A549 (cell line): ENCODE data around the gene AKAP5. TPM values are rescaled to one million over a fixed set of nuclear protein-coding genes. Genes with fewer than 3 reads are reported as not detected.

ENCODE experiments used
- ATAC-seq, 2 experiments: fragments of 200-7000 bp in 1 of 2; fragments of >200 bp in 1 of 2; cut with Nextera tagmentation in 1 of 2; cut with Tn5 transposase in 1 of 2; 3 replicates each; pipeline versions ENCODE4 v1.8.0 to v1.9.1; 2018 to 2020; ENCODE audit warnings: mild to moderate bottlenecking in 1 of 2, moderate library complexity in 1 of 2
- CTCF ChIA-PET: fragments of 300-600 bp; sonication (Branson Sonifier 250); formaldehyde crosslinking; extraction: SDS; loops from one replicate; lab custom pipeline; 2021; ENCODE audit warnings: antibody characterized with exemption, inconsistent platforms; lab: Yijun Ruan, JAX
- POLR2A ChIA-PET: fragments of 350-600 bp; formaldehyde crosslinking; extraction: SDS; loops from one replicate; lab custom pipeline; 2021; ENCODE audit warnings: antibody characterized with exemption, inconsistent platforms; lab: Yijun Ruan, JAX
- DNase-seq, 2 experiments: peaks; one replicate each; pipeline versions ENCODE4 v3.0.0 to v3.0.0-alpha.2; 2011 to 2016; ENCODE audit warnings: low read depth in 1 of 2, low spot score in 1 of 2
- FAIRE-seq: peaks from 2 replicates; lab custom pipeline; 2011; peaks lifted over from hg19 to GRCh38; lab: Jason Lieb, UNC
- H3K27ac ChIP-seq, 2 experiments: fragments of >200 bp; sonication (Bioruptor Twin); formaldehyde crosslinking; 3 replicates each; pipeline ENCODE4 v1.5.1; 2016 to 2017
- H3K4me1 ChIP-seq: fragments of >200 bp; sonication (Bioruptor Twin); formaldehyde crosslinking; 3 replicates; pipeline ENCODE4 v1.6.1; 2016
- H3K4me2 ChIP-seq: fragments of >200 bp; sonication (Bioruptor Twin); formaldehyde crosslinking; 3 replicates; pipeline ENCODE4 v1.6.1; 2016
- H3K4me3 ChIP-seq: fragments of >200 bp; sonication (Bioruptor Twin); formaldehyde crosslinking; 3 replicates; pipeline ENCODE4 v1.5.1; 2016
- H3K9me3 ChIP-seq: fragments of >200 bp; sonication (Bioruptor Twin); formaldehyde crosslinking; 3 replicates; pipeline ENCODE4 v1.6.1; 2016
- CBX2 ChIP-seq: fragments of 200-600 bp; sonication (generic); IDR thresholded peaks from 2 replicates; pipeline ENCODE4 v1.6.1; 2016; ENCODE audit warnings: low read depth, mild to moderate bottlenecking, borderline replicate concordance
- CHD2 ChIP-seq: fragments of 150-350 bp; IDR thresholded peaks from 2 replicates; pipeline ENCODE4 v1.6.1; 2014; ENCODE audit warnings: low read length; ENCODE audit not compliant: partially characterized antibody
- CHD4 ChIP-seq: fragments of 200-600 bp; sonication (generic); IDR thresholded peaks from 2 replicates; pipeline ENCODE4 v1.6.1; 2016; ENCODE audit warnings: antibody characterized with exemption, mild to moderate bottlenecking, borderline replicate concordance
- EHF ChIP-seq: fragments of 250-450 bp; sonication (Bioruptor Pico); IDR thresholded peaks from 2 replicates; pipeline ENCODE4 v1.5.0; 2020; ENCODE audit warnings: mild to moderate bottlenecking
- EP300 ChIP-seq, 2 experiments: fragments of >200 bp; sonication (Bioruptor Twin); formaldehyde crosslinking; IDR thresholded peaks; 2 replicates in 1 of 2; 3 replicates in 1 of 2; pipeline ENCODE4 v1.6.1; 2016 to 2017
- ESRRA ChIP-seq: fragments of 150-350 bp; IDR thresholded peaks from 2 replicates; pipeline ENCODE4 v1.6.1; 2014; ENCODE audit warnings: mild to moderate bottlenecking, low read length, borderline replicate concordance
- FOSL2 ChIP-seq, 2 experiments: fragments of 450-650 bp in 1 of 2; fragments of >200 bp in 1 of 2; sonication (Bioruptor Twin) in 1 of 2; formaldehyde crosslinking; IDR thresholded peaks; 2 replicates each; pipeline versions ENCODE4 v1.5.0 to v1.6.1; 2016 to 2020; ENCODE audit warnings: mild to moderate bottlenecking in 1 of 2, moderate library complexity in 1 of 2
- FOXS1 ChIP-seq: fragments of 250-450 bp; sonication (Bioruptor Pico); IDR thresholded peaks from 2 replicates; pipeline ENCODE4 v1.5.0; 2020; ENCODE audit warnings: mild to moderate bottlenecking, moderate library complexity
- HDAC2 ChIP-seq: fragments of 200-600 bp; sonication (generic); IDR thresholded peaks from 2 replicates; pipeline ENCODE4 v1.6.1; 2016
- HOXB13 ChIP-seq: fragments of 250-450 bp; sonication (Bioruptor Pico); IDR thresholded peaks from 2 replicates; pipeline ENCODE4 v1.5.0; 2020; ENCODE audit warnings: low read depth, mild to moderate bottlenecking, moderate library complexity
- JUNB ChIP-seq: fragments of >200 bp; sonication (Bioruptor Twin); formaldehyde crosslinking; IDR thresholded peaks from 2 replicates; pipeline ENCODE4 v1.6.1; 2016
- KDM1A ChIP-seq: fragments of 200-600 bp; sonication (generic); IDR thresholded peaks from 2 replicates; pipeline ENCODE4 v1.6.1; 2016; ENCODE audit warnings: low read depth, mild to moderate bottlenecking
- KDM5A ChIP-seq: fragments of 200-600 bp; sonication (generic); IDR thresholded peaks from 2 replicates; pipeline ENCODE4 v1.6.1; 2016; ENCODE audit warnings: antibody characterized with exemption, mild to moderate bottlenecking
- MAFK ChIP-seq: fragments of 450-650 bp; IDR thresholded peaks from 2 replicates; pipeline ENCODE4 v1.6.1; 2014; ENCODE audit not compliant: partially characterized antibody
- MYC ChIP-seq: IDR thresholded peaks from 2 replicates; pipeline ENCODE4 v1.6.1; 2012; ENCODE audit warnings: mild to moderate bottlenecking, inconsistent platforms, low read length, improper control_type of control experiment, borderline replicate concordance
- NFE2L2 ChIP-seq: fragments of 150-350 bp; conservative IDR thresholded peaks from 2 replicates; pipeline ENCODE4 v1.6.1; 2014; ENCODE audit warnings: low read length
- PHF8 ChIP-seq: fragments of 200-600 bp; sonication (generic); IDR thresholded peaks from 2 replicates; pipeline ENCODE4 v1.6.1; 2016; ENCODE audit warnings: low read depth, mild to moderate bottlenecking, antibody characterized with exemption, moderate library complexity, borderline replicate concordance
- POLR2A ChIP-seq: IDR thresholded peaks from 2 replicates; pipeline ENCODE4 v1.6.1; 2012; ENCODE audit warnings: mild to moderate bottlenecking, low read length
- RAD21 ChIP-seq, 2 experiments: fragments of >200 bp in 1 of 2; sonication (Bioruptor Twin) in 1 of 2; formaldehyde crosslinking in 1 of 2; IDR thresholded peaks in 1 of 2; conservative IDR thresholded peaks in 1 of 2; 2 replicates in 1 of 2; 3 replicates in 1 of 2; pipeline ENCODE4 v1.6.1; 2012 to 2018; ENCODE audit warnings: inconsistent platforms in 1 of 2
- RCOR1 ChIP-seq: fragments of 150-350 bp; IDR thresholded peaks from 2 replicates; pipeline ENCODE4 v1.6.1; 2014; ENCODE audit warnings: antibody characterized with exemption, low read length, low read depth
- RFX5 ChIP-seq: fragments of 450-650 bp; IDR thresholded peaks from 2 replicates; pipeline ENCODE4 v1.7.1; 2014; ENCODE audit warnings: antibody characterized with exemption, mild to moderate bottlenecking, moderate library complexity
- RNF2 ChIP-seq: fragments of 200-600 bp; sonication (generic); IDR thresholded peaks from 2 replicates; pipeline ENCODE4 v1.6.1; 2016; ENCODE audit warnings: low read depth, mild to moderate bottlenecking, antibody characterized with exemption, moderate library complexity, borderline replicate concordance
- TP53 ChIP-seq: fragments of 250-450 bp; sonication (Bioruptor Pico); IDR thresholded peaks from 2 replicates; pipeline ENCODE4 v1.5.0; 2021; ENCODE audit warnings: mild to moderate bottlenecking, moderate library complexity
- ZC3H11A ChIP-seq: fragments of 450-650 bp; IDR thresholded peaks from 2 replicates; pipeline ENCODE4 v1.6.1; 2014; ENCODE audit warnings: antibody characterized with exemption, mild to moderate bottlenecking
- ZNF302 ChIP-seq: fragments of 250-450 bp; sonication (Bioruptor Pico); IDR thresholded peaks from 2 replicates; pipeline ENCODE4 v1.9.0; 2021; ENCODE audit warnings: inconsistent platforms, mild to moderate bottlenecking, moderate library complexity
- WGBS: methylation state at CpG from one replicate; pipeline ENCODE4 v1.1.6; 2017; ENCODE audit errors: missing lambda C conversion rate; 5-methylcytosine and 5-hydroxymethylcytosine counted together
- polyA plus RNA-seq, 4 experiments: library from polyadenylated mRNA; depleted of rRNA in 3 of 4; stranded (reverse); fragments of >200 nt; fragmentation: RNase III in 1 of 4; extraction: RNeasy Plus Mini Kit Qiagen cat#74134 plus additional on column Dnase treatment in 1 of 4; gene quantifications; 2 replicates in 3 of 4; 3 replicates in 1 of 4; pipeline ENCODE4 v1.2.3, GENCODE V29; 2011 to 2017
- TF ChIP-seq, protein P1 (sequence below): IDR thresholded peaks from 2 replicates; pipeline ENCODE4 v1.6.1; 2012; ENCODE audit warnings: low read depth, borderline replicate concordance
- TF ChIP-seq, protein P2 (sequence below): fragments of 150-350 bp; IDR thresholded peaks from 2 replicates; pipeline ENCODE4 v1.6.1; 2014; ENCODE audit warnings: low read depth, mild to moderate bottlenecking, low read length
- TF ChIP-seq, protein P3 (sequence below): IDR thresholded peaks from 2 replicates; pipeline ENCODE4 v1.6.1; 2012
- TF ChIP-seq, protein P4 (sequence below): fragments of >200 bp; sonication (Bioruptor Twin); formaldehyde crosslinking; IDR thresholded peaks from 2 replicates; pipeline ENCODE4 v1.6.1; 2016
- TF ChIP-seq, protein P5 (sequence below): fragments of 250-450 bp; sonication (Bioruptor Pico); IDR thresholded peaks from 2 replicates; pipeline ENCODE4 v1.5.0; 2020; ENCODE audit warnings: low read depth, mild to moderate bottlenecking, moderate library complexity

Gene AKAP5
- polyA plus RNA-seq, 2 of the 4 experiments (the other 2 are of a cell fraction) = 0.84 to 1.9 TPM

DNA sequence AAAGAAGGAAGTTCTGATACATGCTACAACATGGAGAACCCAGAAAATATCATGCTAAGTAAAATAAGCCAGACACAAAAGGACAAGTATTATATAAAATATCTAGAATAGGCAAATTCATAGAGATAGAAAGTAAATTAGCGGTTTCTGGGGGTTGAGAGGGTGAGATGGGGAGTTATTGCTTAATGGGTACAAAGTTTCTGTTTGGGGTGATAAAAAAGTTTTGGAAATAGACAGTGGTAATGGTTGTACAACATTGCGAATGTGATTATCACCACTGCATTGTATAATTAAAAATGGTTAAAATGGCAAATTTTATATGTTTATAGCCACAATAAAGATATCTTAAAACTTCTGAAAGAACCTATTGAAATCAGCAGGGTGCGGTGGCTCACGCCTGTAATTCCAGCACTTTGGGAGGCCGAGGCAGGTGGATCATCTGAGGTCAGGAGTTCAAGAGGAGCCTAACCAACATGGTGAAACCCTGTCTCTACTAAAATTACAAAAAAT is 23.3 kb downstream of the AKAP5 start:
- CTCF ChIA-PET = interaction anchor here (0.8 to 3.3 kb wide), 4 partner anchors 8 to 59 kb away, joined by 3 to 11 read pairs (median 6); no protein-coding TSS in a partner anchor
- no peak overlapping the region for H3K4me3 ChIP-seq
- H3K4me1 ChIP-seq = no peaks in the 10 kb centered on the region
- POLR2A ChIA-PET = no interaction called here
- no peak overlapping the region for H3K4me2 ChIP-seq
- no peak for TF ChIP-seq RAD21 (conservative IDR thresholded peaks at IDR 0.05 in 1 of 2, IDR thresholded peaks at IDR 0.05 in 1 of 2)
- TF ChIP-seq RCOR1 = no peak
- TF ChIP-seq, protein P1, sequence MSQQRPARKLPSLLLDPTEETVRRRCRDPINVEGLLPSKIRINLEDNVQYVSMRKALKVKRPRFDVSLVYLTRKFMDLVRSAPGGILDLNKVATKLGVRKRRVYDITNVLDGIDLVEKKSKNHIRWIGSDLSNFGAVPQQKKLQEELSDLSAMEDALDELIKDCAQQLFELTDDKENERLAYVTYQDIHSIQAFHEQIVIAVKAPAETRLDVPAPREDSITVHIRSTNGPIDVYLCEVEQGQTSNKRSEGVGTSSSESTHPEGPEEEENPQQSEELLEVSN = no peak
- no peak for TF ChIP-seq ESRRA
- TF ChIP-seq, protein P2, sequence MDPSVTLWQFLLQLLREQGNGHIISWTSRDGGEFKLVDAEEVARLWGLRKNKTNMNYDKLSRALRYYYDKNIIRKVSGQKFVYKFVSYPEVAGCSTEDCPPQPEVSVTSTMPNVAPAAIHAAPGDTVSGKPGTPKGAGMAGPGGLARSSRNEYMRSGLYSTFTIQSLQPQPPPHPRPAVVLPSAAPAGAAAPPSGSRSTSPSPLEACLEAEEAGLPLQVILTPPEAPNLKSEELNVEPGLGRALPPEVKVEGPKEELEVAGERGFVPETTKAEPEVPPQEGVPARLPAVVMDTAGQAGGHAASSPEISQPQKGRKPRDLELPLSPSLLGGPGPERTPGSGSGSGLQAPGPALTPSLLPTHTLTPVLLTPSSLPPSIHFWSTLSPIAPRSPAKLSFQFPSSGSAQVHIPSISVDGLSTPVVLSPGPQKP = no peak
- TF ChIP-seq CHD2 = no peak
- TF ChIP-seq JUNB = no peak
- TF ChIP-seq, protein P3, sequence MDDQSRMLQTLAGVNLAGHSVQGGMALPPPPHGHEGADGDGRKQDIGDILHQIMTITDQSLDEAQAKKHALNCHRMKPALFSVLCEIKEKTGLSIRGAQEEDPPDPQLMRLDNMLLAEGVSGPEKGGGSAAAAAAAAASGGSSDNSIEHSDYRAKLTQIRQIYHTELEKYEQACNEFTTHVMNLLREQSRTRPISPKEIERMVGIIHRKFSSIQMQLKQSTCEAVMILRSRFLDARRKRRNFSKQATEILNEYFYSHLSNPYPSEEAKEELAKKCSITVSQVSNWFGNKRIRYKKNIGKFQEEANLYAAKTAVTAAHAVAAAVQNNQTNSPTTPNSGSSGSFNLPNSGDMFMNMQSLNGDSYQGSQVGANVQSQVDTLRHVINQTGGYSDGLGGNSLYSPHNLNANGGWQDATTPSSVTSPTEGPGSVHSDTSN = no peak
- no peak for TF ChIP-seq ZNF302 (CRISPR knock-in tag)
- TF ChIP-seq FOSL2 (IDR thresholded peaks at IDR 0.05) = no peak
- TF ChIP-seq FOSL2 (CRISPR knock-in tag; IDR thresholded peaks at IDR 0.05) = no peak
- no peak for TF ChIP-seq POLR2A
- TF ChIP-seq, protein P4, sequence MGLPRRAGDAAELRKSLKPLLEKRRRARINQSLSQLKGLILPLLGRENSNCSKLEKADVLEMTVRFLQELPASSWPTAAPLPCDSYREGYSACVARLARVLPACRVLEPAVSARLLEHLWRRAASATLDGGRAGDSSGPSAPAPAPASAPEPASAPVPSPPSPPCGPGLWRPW = no peak
- no peak for TF ChIP-seq CBX2
- no peak for TF ChIP-seq HOXB13 (CRISPR knock-in tag)
- TF ChIP-seq KDM5A = no peak
- no peak for TF ChIP-seq RFX5
- no peak for TF ChIP-seq ZC3H11A
- no peak for TF ChIP-seq KDM1A
- WGBS = 97% methylated on average over 5 of the region's 5 CpGs
- no peak for ATAC-seq
- H3K27ac ChIP-seq = no peak overlapping the region
- no peak for DNase-seq
- H3K9me3 ChIP-seq = no peaks in the 10 kb centered on the region
- no peak for FAIRE-seq

DNA sequence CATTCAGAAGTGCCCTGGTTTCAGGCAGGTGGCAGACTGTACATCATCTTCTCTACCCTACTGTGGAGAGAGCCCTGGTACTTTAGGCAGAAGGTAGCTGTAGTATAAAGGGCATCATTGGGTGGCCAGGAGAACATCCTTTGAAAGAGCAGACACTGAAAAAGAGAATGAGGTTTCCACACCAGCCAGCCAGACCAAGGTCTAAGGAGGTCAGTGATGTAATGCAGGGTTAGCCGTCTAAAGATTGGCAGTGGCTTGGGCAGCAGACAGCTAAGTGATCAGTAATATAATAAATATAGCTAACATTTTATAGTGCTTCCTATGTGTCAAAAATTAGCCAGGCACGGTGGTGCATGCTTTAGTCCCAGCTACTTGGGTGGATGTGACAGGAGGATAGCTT is 26.3 kb downstream of the AKAP5 start:
- Histone ChIP-seq H3K27ac (no peak overlapping the region), H3K4me3 (no peak overlapping the region), H3K4me2 (no peak overlapping the region), H3K9me3 (no peaks in the 10 kb centered on the region), H3K4me1 (no peaks in the 10 kb centered on the region)
- FAIRE-seq (no peak), ATAC-seq (no peak), DNase-seq (no peak)
- TF ChIP-seq EP300 (IDR thresholded peaks at IDR 0.05) (no peak), ESRRA (no peak), PHF8 (no peak), KDM5A (no peak), CBX2 (no peak), TP53 (CRISPR knock-in tag) (no peak), EHF (no peak), RNF2 (no peak), POLR2A (no peak), NFE2L2 (no peak), MAFK (no peak), MYC (no peak), HDAC2 (no peak), ZC3H11A (no peak), FOXS1 (no peak), CHD4 (no peak)
- TF ChIP-seq, protein P4 = no peak
- TF ChIP-seq, protein P2 = no peak
- TF ChIP-seq, protein P3 = no peak
- TF ChIP-seq, protein P5, sequence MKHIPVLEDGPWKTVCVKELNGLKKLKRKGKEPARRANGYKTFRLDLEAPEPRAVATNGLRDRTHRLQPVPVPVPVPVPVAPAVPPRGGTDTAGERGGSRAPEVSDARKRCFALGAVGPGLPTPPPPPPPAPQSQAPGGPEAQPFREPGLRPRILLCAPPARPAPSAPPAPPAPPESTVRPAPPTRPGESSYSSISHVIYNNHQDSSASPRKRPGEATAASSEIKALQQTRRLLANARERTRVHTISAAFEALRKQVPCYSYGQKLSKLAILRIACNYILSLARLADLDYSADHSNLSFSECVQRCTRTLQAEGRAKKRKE = no peak
- WGBS = 85% methylated on average over 2 of the region's 2 CpGs
- POLR2A ChIA-PET = interaction anchor here (0.8 kb wide), 1 partner anchor 147 kb away, joined by 5 read pairs; no protein-coding TSS in a partner anchor
- CTCF ChIA-PET = interaction anchor here (0.6 to 1.5 kb wide), 2 partner anchors 46 to 148 kb away, joined by 3 to 5 read pairs; no protein-coding TSS in a partner anchor
